HG03354 (cell line): ENCODE measurements around the gene URB2.
A peak's percentile ranks its signal among the peaks of the same experiment; 100 is the strongest.

Source experiments
- ATAC-seq: cut with Tn5 transposase; IDR thresholded peaks from one replicate; pipeline ENCODE4 v1.9.1; 2021; ENCODE audit warnings: mild to moderate bottlenecking; ENCODE audit not compliant: unreplicated experiment, poor library complexity, severe bottlenecking

The URB2 gene

GRCh38 chr1:229642376-229642775 lies 16.3 kb downstream of the URB2 start:
- no peak for ATAC-seq

GRCh38 chr1:229642970-229643369 lies 16.9 kb downstream of the URB2 start:
- no peak for ATAC-seq

GRCh38 chr1:229643996-229644745 lies 18.1 kb downstream of the URB2 start:
- ATAC-seq: no peak

GRCh38 chr1:229645324-229645993 lies 19.4 kb downstream of the URB2 start:
- ATAC-seq: no peak

GRCh38 chr1:229648406-229648805 lies 22.4 kb downstream of the URB2 start:
- no peak for ATAC-seq

- no peak for ATAC-seq
These were observed 24.0 kb downstream of the URB2 start for GRCh38 chr1:229650045-229650444.

- no peak for ATAC-seq
These were observed 25.5 kb downstream of the URB2 start for GRCh38 chr1:229651546-229651945.

GRCh38 chr1:229653420-229653819 lies 27.4 kb downstream of the URB2 start:
- no peak for ATAC-seq

- no peak for ATAC-seq
These were observed 29.7 kb downstream of the URB2 start for GRCh38 chr1:229655781-229656180.

- ATAC-seq: peak; percentile 46
These were observed 32.1 kb downstream of the URB2 start for GRCh38 chr1:229657993-229658755.

GRCh38 chr1:229661022-229661877 lies 35.2 kb downstream of the URB2 start:
- peak; percentile 65 for ATAC-seq

GRCh38 chr1:229661897-229662296 lies 35.9 kb downstream of the URB2 start:
- ATAC-seq: no peak

- peak; percentile 63 for ATAC-seq
These were observed 38.2 kb downstream of the URB2 start for GRCh38 chr1:229664133-229664689.

GRCh38 chr1:229665912-229666558 lies 40.0 kb downstream of the URB2 start:
- no peak for ATAC-seq

- no peak for ATAC-seq
These were observed 40.5 kb downstream of the URB2 start for GRCh38 chr1:229666585-229666984.

- no peak for ATAC-seq
These were observed 43.3 kb downstream of the URB2 start for GRCh38 chr1:229669333-229669732.

GRCh38 chr1:229671310-229671709 lies 45.3 kb downstream of the URB2 start:
- no peak for ATAC-seq

- ATAC-seq: no peak
These were observed 46.2 kb downstream of the URB2 start for GRCh38 chr1:229672246-229672645.

GRCh38 chr1:229674042-229674441 lies 48.0 kb downstream of the URB2 start:
- no peak for ATAC-seq
